HepG2 (cell line): ENCODE measurements around the gene UBL5. TPM values are rescaled to one million over a fixed set of nuclear protein-coding genes. Genes with fewer than 3 reads are reported as not detected.

ENCODE experiments used
- ATAC-seq: fragments of 200-7000 bp; cut with Tn5 transposase; 3 replicates; pipeline ENCODE4 v1.9.1; 2020; ENCODE audit warnings: mild to moderate bottlenecking, moderate library complexity
- BruUV-seq: library from RNA; stranded (reverse); fragments of 400-500 nt; replicated peaks from 2 replicates; lab custom pipeline; 2021; lab: Mats Ljungman, UMichigan
- CTCF ChIA-PET: fragments of 300-600 bp; formaldehyde crosslinking; extraction: SDS; loops from one replicate; lab custom pipeline; 2021; ENCODE audit warnings: low total read pairs, inconsistent platforms, low intra/inter-chr PET ratio; lab: Yijun Ruan, JAX
- POLR2A ChIA-PET: fragments of 350-600 bp; sonication (Branson Sonifier 250); formaldehyde crosslinking; loops from one replicate; lab custom pipeline; 2020; ENCODE audit warnings: antibody characterized with exemption, inconsistent platforms; lab: Yijun Ruan, JAX
- DNase-seq: peaks from one replicate; pipeline ENCODE4 v3.0.0-alpha.2; 2015; ENCODE audit warnings: low spot score
- FAIRE-seq: peaks from 3 replicates; lab custom pipeline; 2011; peaks lifted over from hg19 to GRCh38; lab: Jason Lieb, UNC
- H2AFZ ChIP-seq: one replicate; pipeline ENCODE4 v1.6.1; 2011; ENCODE audit warnings: low read length, inconsistent platforms
- H3K27ac ChIP-seq: fragments of 300-600 bp; 3 replicates; pipeline ENCODE4 v1.8.0; 2011; ENCODE audit warnings: mixed run types, mild to moderate bottlenecking, mixed read lengths, low read length, inconsistent platforms; ENCODE audit not compliant: insufficient read depth; ENCODE audit errors: extremely low read length
- H3K27me3 ChIP-seq, 2 experiments: fragments of 200-600 bp in 1 of 2; 2 replicates in 1 of 2; 3 replicates in 1 of 2; pipeline versions ENCODE4 v1.6.0 to v1.8.0; 2011; ENCODE audit warnings: low read length in 2 of 2, mild to moderate bottlenecking in 2 of 2, moderate library complexity in 2 of 2, inconsistent platforms in 1 of 2; ENCODE audit not compliant: insufficient read depth in 2 of 2, control insufficient read depth in 1 of 2
- H3K36me3 ChIP-seq, 2 experiments: fragments of 200-600 bp in 1 of 2; replicated peaks in 1 of 2; 2 replicates in 1 of 2; 3 replicates in 1 of 2; pipeline versions ENCODE4 v1.5.1 to v1.8.0; 2011; ENCODE audit warnings: low read length in 2 of 2, inconsistent platforms in 1 of 2; ENCODE audit not compliant: insufficient read depth in 2 of 2, control insufficient read depth in 1 of 2
- H3K4me1 ChIP-seq: 2 replicates; pipeline ENCODE4 v1.5.1; 2012; ENCODE audit warnings: low read length, inconsistent platforms; ENCODE audit not compliant: insufficient read depth
- H3K4me2 ChIP-seq: 2 replicates; pipeline ENCODE4 v1.6.0; 2011; ENCODE audit warnings: low read depth, low read length, inconsistent platforms
- H3K4me3 ChIP-seq, 3 experiments: fragments of 200-600 bp in 1 of 3; sonication (generic), shearing (Covaris generic) in 1 of 3; replicated peaks in 1 of 3; 2 replicates each; pipeline ENCODE4 v1.5.1; 2011 to 2016; ENCODE audit warnings: low read length in 3 of 3, inconsistent platforms in 2 of 3, low read depth in 2 of 3, mild to moderate bottlenecking in 2 of 3, control low read depth in 1 of 3, mixed read lengths in 1 of 3; ENCODE audit not compliant: insufficient read depth in 1 of 3
- H3K79me2 ChIP-seq: one replicate; pipeline ENCODE4 v1.6.1; 2011; ENCODE audit warnings: low read length, inconsistent platforms; ENCODE audit not compliant: insufficient read depth
- H3K9ac ChIP-seq: 2 replicates; pipeline ENCODE4 v1.6.0; 2011; ENCODE audit warnings: mild to moderate bottlenecking, low read depth, low read length, inconsistent platforms; ENCODE audit not compliant: insufficient read depth
- H3K9me3 ChIP-seq: 2 replicates; pipeline ENCODE4 v1.5.1; 2012; ENCODE audit warnings: mild to moderate bottlenecking, low read length
- H4K20me1 ChIP-seq: 2 replicates; pipeline ENCODE4 v1.6.0; 2011; ENCODE audit warnings: inconsistent platforms, mild to moderate bottlenecking, low read length, moderate library complexity; ENCODE audit not compliant: insufficient read depth
- GLI4 ChIP-seq: sonication (generic); formaldehyde crosslinking; IDR thresholded peaks from 2 replicates; pipeline ENCODE4 v1.5.1; 2020; ENCODE audit warnings: missing genetic modification reagents, mild to moderate bottlenecking, moderate library complexity, borderline replicate concordance
- HNRNPK ChIP-seq: fragments of 200-400 bp; formaldehyde crosslinking; IDR thresholded peaks from 2 replicates; pipeline ENCODE4 v1.6.1; 2018; ENCODE audit warnings: low read length, low read depth, moderate library complexity, mild to moderate bottlenecking; ENCODE audit not compliant: poor library complexity, severe bottlenecking
- HNRNPLL ChIP-seq: fragments of 200-400 bp; formaldehyde crosslinking; IDR thresholded peaks from 2 replicates; pipeline ENCODE4 v1.6.1; 2017; ENCODE audit warnings: mild to moderate bottlenecking, low read depth, low read length; ENCODE audit not compliant: poor library complexity, severe bottlenecking
- KDM5B ChIP-seq: sonication (generic); formaldehyde crosslinking; IDR thresholded peaks from 2 replicates; pipeline ENCODE4 v1.4.0; 2020; ENCODE audit warnings: missing genetic modification reagents, mild to moderate bottlenecking, borderline replicate concordance
- NCOA5 ChIP-seq: sonication (generic); formaldehyde crosslinking; IDR thresholded peaks from 2 replicates; pipeline ENCODE4 v1.4.0; 2020; ENCODE audit warnings: missing genetic modification reagents
- PHF21A ChIP-seq: sonication (generic); formaldehyde crosslinking; IDR thresholded peaks from 2 replicates; pipeline ENCODE4 v1.5.0; 2020; ENCODE audit warnings: mild to moderate bottlenecking, missing genetic modification reagents
- PPARG ChIP-seq: conservative IDR thresholded peaks from 2 replicates; pipeline ENCODE4 v1.6.1; 2016; ENCODE audit warnings: missing biosample characterization, missing genetic modification reagents
- ZNF20 ChIP-seq: sonication (generic); formaldehyde crosslinking; IDR thresholded peaks from 2 replicates; pipeline ENCODE4 v1.4.0; 2020; ENCODE audit warnings: mild to moderate bottlenecking, moderate library complexity, missing genetic modification reagents
- ZNF333 ChIP-seq: sonication (generic); formaldehyde crosslinking; IDR thresholded peaks from 2 replicates; pipeline ENCODE4 v1.4.0; 2020; ENCODE audit warnings: mild to moderate bottlenecking, missing genetic modification reagents, borderline replicate concordance
- ZNF598 ChIP-seq: sonication (generic); formaldehyde crosslinking; IDR thresholded peaks from 2 replicates; pipeline ENCODE4 v1.5.1; 2020; ENCODE audit warnings: mild to moderate bottlenecking, missing genetic modification reagents, borderline replicate concordance
- ZNF607 ChIP-seq: sonication (generic); formaldehyde crosslinking; IDR thresholded peaks from 2 replicates; pipeline ENCODE4 v1.5.1; 2020; ENCODE audit warnings: missing genetic modification reagents, mild to moderate bottlenecking, borderline replicate concordance
- WGBS: methylation state at CpG from one replicate; pipeline ENCODE4 v1.1.6; 2017; ENCODE audit warnings: low lambda C conversion rate; 5-methylcytosine and 5-hydroxymethylcytosine counted together
- in situ Hi-C: cut with HindIII; loops from 2 replicates; pipeline ENCODE4 v1.10.0; 2017; ENCODE audit warnings: low pct_unique_long_range_greater_than_20kb; ENCODE audit not compliant: extremely low pct_ligation_motif_present
- intact Hi-C: fragments of 100-400 bp; cut with micrococcal nuclease; formaldehyde crosslinking; loops from one replicate; pipeline ENCODE4 v1.10.0; 2022; ENCODE audit not compliant: unreplicated experiment
- polyA plus RNA-seq, 8 experiments: library from polyadenylated mRNA; depleted of rRNA in 3 of 8; stranded (reverse) in 7 of 8; unstranded in 1 of 8; fragments of >200 nt; fragmentation: Illumina TruSeq in 4 of 8; extraction: Trizol in 4 of 8; gene quantifications; 2 replicates each; pipeline versions ENCODE4 v1.2.1 to v1.2.3, GENCODE V29; 2011 to 2016; ENCODE audit warnings: low read depth in 4 of 8, missing spikeins in 1 of 8, mixed read lengths in 1 of 8; ENCODE audit not compliant: insufficient read depth in 1 of 8
- total RNA-seq, 5 experiments: library from RNA; depleted of rRNA; stranded (reverse); fragments of >200 nt; fragmentation: Illumina TruSeq; extraction: Trizol; gene quantifications; 2 replicates each; pipeline ENCODE4 v1.2.3, GENCODE V29; 2016; ENCODE audit warnings: low read depth in 1 of 5
- TF ChIP-seq, protein P1 (sequence below): sonication (generic); formaldehyde crosslinking; IDR thresholded peaks from 2 replicates; pipeline ENCODE4 v1.8.1; 2023; ENCODE audit warnings: mild to moderate bottlenecking, missing genetic modification reagents, borderline replicate concordance
- TF ChIP-seq, protein P2 (sequence below): sonication (generic); formaldehyde crosslinking; IDR thresholded peaks from 2 replicates; pipeline ENCODE4 v1.4.0; 2020; ENCODE audit warnings: missing genetic modification reagents; ENCODE audit errors: not compliant biosample characterization
- TF ChIP-seq, protein P3 (sequence below): sonication (generic); formaldehyde crosslinking; IDR thresholded peaks from 2 replicates; pipeline ENCODE4 v1.5.1; 2020; ENCODE audit warnings: missing genetic modification reagents, mild to moderate bottlenecking, borderline replicate concordance
- TF ChIP-seq, protein P4 (sequence below): sonication (generic); formaldehyde crosslinking; IDR thresholded peaks from 2 replicates; pipeline ENCODE4 v1.8.0; 2022; ENCODE audit warnings: mild to moderate bottlenecking, missing genetic modification reagents, moderate library complexity
- TF ChIP-seq, protein P5 (sequence below): sonication (generic); formaldehyde crosslinking; IDR thresholded peaks from 2 replicates; pipeline ENCODE4 v1.8.1; 2023; ENCODE audit warnings: mild to moderate bottlenecking, missing genetic modification reagents

Gene UBL5
- total and polyA plus RNA-seq, 2 of the 13 experiments (the other 11 are each of a cell fraction or from before 2014, with no cell fraction given), result 373 to 487 TPM

DNA sequence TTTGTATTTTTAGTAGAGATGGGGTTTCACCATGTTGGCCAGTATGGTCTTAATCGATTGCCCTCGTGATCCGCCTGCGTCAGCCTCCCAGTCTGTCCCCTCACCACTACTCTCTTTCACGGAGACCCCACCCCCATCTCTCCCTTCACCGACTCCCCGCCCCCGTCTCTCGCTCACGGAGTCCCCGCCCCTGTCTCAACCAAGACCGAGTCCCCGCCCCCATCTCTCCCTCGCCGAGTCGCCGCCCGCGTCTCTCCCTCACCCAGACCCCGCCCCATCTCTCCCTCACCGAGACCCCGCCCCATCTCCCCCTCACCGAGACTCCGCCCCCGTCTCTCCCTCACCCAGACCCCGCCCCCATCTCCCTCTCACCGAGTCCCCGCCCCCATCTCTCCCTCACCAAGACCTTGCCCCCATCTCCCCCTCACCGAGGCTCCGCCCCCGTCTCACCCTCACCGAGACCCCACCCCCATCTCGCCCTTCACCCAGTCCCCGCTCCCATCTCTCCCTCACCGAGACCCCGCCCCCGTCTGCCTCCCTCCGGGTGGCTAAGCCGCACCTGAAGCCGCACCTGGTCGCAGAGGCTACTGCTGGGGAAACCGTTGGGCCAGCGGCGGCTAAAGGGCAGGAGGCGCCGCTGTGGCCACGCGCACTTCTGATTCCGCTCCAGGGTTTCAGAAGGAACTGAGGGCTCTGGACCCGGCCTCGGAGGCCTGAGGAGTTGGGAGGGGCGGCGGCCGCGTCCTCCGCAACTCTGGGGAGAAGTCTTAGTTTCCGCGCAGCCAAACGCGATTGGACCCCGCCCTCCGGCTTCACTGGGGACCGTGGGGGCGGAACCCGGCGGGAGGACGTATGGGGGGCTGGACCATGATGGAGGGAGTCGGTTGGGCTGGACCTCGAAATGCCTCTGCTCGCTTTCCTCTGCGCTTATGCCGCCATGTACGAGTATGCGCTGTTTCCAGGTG lies 42.1 kb upstream of the UBL5 start:
- Histone ChIP-seq H3K4me3 (peak overlapping the region; percentile 74 to 90 (median 80)), H3K4me1 (peaks cover 36% of the 10 kb centered on the region), H2AFZ (no peak overlapping the region), H3K27ac (peak overlapping the region; percentile 98), H3K36me3 (no peaks in the 10 kb centered on the region), H3K9ac (peak overlapping the region; percentile 85), H3K27me3 (no peaks in the 10 kb centered on the region), H4K20me1 (no peaks in the 10 kb centered on the region), H3K79me2 (no peaks in the 10 kb centered on the region), H3K4me2 (peak overlapping the region; percentile 84), H3K9me3 (no peaks in the 10 kb centered on the region)
- intact Hi-C loops (loop anchor here (2.0 kb wide), 3 partner anchors 17 to 111 kb away; partner anchors contain the start of genes FBXL12, ZNF562 and ZNF846), in situ Hi-C loops (loop anchor here (25.0 kb wide), 1 partner anchor 648 kb away; the partner anchor contains the start of genes OR7G3 and ZNF317)
- ChIA-PET POLR2A (interaction anchor here (1.0 kb wide), 1 partner anchor 17 kb away, joined by 7 read pairs; the partner anchor contains the start of gene ZNF846), CTCF (no interaction called here)
- TSS peak; percentile 88 for BruUV-seq
- FAIRE-seq (peak; percentile 30), ATAC-seq (peak; percentile 83), DNase-seq (peak; percentile 90)
- 3% methylated on average over 52 of the region's 74 CpGs for WGBS
- TF ChIP-seq KDM5B (CRISPR knock-in tag), result no peak
- TF ChIP-seq ZNF20, result no peak
- TF ChIP-seq, protein P1, sequence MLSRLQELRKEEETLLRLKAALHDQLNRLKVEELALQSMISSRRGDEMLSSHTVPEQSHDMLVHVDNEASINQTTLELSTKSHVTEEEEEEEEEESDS (CRISPR knock-in tag), result no peak
- TF ChIP-seq, protein P2, sequence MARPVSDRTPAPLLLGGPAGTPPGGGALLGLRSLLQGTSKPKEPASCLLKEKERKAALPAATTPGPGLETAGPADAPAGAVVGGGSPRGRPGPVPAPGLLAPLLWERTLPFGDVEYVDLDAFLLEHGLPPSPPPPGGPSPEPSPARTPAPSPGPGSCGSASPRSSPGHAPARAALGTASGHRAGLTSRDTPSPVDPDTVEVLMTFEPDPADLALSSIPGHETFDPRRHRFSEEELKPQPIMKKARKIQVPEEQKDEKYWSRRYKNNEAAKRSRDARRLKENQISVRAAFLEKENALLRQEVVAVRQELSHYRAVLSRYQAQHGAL (CRISPR knock-in tag), result no peak
- TF ChIP-seq, protein P3, sequence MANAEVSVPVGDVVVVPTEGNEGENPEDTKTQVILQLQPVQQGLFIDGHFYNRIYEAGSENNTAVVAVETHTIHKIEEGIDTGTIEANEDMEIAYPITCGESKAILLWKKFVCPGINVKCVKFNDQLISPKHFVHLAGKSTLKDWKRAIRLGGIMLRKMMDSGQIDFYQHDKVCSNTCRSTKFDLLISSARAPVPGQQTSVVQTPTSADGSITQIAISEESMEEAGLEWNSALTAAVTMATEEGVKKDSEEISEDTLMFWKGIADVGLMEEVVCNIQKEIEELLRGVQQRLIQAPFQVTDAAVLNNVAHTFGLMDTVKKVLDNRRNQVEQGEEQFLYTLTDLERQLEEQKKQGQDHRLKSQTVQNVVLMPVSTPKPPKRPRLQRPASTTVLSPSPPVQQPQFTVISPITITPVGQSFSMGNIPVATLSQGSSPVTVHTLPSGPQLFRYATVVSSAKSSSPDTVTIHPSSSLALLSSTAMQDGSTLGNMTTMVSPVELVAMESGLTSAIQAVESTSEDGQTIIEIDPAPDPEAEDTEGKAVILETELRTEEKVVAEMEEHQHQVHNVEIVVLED (CRISPR knock-in tag), result peak; percentile 69; the same call in 1 of the 2 replicates
- TF ChIP-seq, protein P4, sequence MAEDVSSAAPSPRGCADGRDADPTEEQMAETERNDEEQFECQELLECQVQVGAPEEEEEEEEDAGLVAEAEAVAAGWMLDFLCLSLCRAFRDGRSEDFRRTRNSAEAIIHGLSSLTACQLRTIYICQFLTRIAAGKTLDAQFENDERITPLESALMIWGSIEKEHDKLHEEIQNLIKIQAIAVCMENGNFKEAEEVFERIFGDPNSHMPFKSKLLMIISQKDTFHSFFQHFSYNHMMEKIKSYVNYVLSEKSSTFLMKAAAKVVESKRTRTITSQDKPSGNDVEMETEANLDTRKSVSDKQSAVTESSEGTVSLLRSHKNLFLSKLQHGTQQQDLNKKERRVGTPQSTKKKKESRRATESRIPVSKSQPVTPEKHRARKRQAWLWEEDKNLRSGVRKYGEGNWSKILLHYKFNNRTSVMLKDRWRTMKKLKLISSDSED (CRISPR knock-in tag), result no peak
- peak; percentile 42; the same call in 1 of the 2 replicates for TF ChIP-seq PHF21A (CRISPR knock-in tag)
- TF ChIP-seq ZNF598 (CRISPR knock-in tag), result no peak
- no peak for TF ChIP-seq NCOA5
- no peak for TF ChIP-seq GLI4
- 0 out of 2 replicates have a peak, but pooled peaks have one; percentile 14 for TF ChIP-seq PPARG
- TF ChIP-seq ZNF333 (CRISPR knock-in tag), result peak; percentile 63; the same call in 1 of the 2 replicates
- TF ChIP-seq, protein P5, sequence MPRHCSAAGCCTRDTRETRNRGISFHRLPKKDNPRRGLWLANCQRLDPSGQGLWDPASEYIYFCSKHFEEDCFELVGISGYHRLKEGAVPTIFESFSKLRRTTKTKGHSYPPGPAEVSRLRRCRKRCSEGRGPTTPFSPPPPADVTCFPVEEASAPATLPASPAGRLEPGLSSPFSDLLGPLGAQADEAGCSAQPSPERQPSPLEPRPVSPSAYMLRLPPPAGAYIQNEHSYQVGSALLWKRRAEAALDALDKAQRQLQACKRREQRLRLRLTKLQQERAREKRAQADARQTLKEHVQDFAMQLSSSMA, result no peak
- peak; percentile 50; the same call in 1 of the 2 replicates for TF ChIP-seq ZNF607 (CRISPR knock-in tag)
- peak; percentile 93 for TF ChIP-seq HNRNPLL
- peak; percentile 87 for TF ChIP-seq HNRNPK
